Nucleus accumbens (tissue), 56 donors: ENCODE results near the gene RBPMS2.
"Not testable (repeated sequence)": the region's sequence is repeated elsewhere in the genome, so short reads cannot be mapped to it uniquely, and the experiment has no call there.

Source experiments
- DNase-seq, 56 donors: peaks; one replicate each; lab custom pipeline; 2025; lab: John Stamatoyannopoulos, UW

RBPMS2 gene

DNA sequence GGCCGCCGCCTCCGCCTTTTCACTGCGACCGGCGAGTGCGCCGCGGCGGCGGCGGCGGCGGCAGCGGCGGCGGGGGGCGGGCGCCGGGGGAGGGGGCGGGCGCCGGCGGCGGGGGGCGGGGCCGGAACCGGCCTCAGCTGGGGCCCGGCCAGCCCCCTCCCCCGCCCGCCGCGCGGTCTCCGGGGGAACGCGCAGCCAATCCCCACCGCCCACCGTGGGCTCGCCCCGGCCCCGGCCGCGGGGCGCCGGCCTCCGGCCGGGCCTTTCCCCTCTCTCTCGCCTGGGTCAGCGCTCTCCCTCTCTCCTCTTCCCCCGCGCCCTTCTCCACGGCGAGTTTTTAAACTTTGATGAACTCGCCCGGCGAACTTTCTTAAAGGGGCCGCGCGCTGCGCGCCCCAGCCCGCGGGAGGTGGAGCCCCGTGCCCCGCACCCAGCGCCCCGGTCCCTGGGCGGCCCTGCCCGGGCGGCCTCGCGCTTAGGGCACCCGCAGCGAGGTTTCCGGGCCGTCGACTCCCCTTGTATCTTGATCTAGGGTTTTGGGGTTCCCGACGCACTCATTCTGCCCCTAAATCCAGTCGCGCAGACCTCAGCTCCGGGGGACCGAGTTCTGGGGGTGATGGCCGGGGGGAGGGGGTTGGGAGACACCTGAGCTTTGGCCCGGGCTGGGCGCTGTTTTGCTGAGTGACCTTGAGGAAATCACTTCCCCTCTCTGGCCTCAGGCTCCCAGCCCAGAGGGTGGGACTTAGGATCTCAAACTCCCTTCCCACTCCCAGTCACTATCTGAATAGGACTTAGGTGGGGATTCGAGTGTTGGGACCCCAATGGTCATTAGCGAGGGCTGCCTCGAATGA, at the start of gene RBPMS2:
Gene RBPMS2, minus strand, starts transcription at position 39 of the 851 bp plus-strand sequence. CDS start 270 bp downstream, outside the sequence.
- DNase-seq: peak in 2 of 56 donors; percentile 5 to 8

- DNase-seq: no peak
These were observed 49.6 kb upstream of the RBPMS2 start for GRCh38 chr15:64824929-64825430.

- DNase-seq: no peak
These were observed 41.1 kb upstream of the RBPMS2 start for GRCh38 chr15:64816452-64816851.

- not testable (repeated sequence) for DNase-seq
These were observed 39.6 kb upstream of the RBPMS2 start for GRCh38 chr15:64814965-64815364.

DNA sequence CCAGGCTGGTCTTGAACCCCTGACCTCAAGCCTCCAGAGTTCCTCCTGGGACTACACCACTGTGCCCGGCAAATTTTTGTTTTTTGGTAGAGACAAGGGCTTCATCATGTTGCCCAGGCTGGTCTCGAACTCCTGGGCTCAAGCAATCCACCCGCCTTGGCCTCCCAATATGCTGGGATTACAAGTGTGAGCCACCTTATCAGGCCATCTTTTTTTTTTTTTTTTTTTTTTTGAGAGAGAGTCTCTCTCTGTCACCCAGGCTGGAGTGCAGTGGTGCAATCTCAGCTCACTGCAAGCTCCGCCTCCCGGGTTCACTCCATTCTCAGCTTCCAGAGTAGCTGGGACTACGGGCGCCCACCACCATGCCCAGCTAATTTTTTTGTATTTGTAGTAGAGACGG, 38.9 kb upstream of the RBPMS2 start:
- not testable (repeated sequence) for DNase-seq

DNA sequence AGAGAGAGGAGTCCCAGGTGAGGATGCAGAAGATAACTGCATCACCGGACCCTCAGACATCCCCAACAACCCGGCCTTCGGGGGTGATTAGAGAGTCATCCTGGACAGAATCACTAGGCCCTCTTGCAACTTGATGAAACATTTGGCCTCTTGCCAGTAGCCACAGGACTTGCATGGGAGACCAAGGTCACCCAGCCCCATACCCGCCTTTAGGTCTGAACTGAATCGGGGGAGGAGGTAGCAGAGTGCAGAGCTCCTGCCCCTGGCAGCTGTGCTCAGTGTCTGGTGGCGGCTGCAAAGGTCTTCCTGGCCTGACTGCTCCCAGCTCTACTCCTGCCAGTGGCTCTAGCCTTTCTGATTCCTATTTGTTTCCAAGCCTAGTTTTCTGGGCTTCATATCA, 37.7 kb upstream of the RBPMS2 start:
- no peak for DNase-seq

DNA sequence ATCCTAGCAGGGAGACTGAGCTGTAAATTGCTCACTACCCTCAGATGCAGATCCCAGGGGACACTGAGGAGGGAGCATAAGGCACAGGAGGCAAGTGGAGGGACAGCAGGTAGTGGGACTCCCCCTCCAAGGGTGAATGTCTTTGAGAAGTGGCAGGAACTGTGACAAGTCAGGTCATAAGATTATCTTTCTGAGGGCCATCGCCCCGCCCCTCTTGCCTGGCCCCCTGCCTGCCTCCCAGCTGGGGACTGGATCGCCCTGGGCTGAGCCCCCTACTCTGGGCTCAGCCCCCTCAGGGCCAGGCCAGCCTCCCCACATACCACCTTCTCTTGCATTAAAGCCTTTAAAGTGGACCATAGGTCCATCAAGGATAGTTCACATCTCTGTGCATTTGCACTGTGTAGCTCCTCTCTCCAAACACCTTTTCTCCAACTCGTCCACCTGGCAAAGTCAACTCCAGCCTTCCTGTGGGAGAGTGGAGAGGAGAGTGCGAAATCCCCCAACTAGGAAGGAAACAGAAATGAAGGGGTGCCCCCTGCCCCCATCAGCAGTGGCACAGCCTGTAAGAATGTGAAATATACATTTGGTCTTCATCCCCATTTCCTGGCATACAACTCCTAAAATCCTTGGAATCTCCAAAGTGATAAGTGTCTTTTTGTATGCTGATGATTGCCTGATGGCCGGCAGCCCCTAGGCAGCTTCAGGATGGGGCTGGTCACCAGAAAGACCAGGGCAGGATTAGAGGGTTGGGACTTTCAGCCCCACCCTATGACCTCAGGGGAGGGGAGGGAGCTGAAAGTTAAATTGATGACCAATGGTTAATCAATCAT, 35.3 kb upstream of the RBPMS2 start:
- no peak for DNase-seq

- peak in 50 of 56 donors; percentile 7 to 87 (median 49) for DNase-seq
These were observed 34.5 kb upstream of the RBPMS2 start for GRCh38 chr15:64809649-64810496.

GRCh38 chr15:64808785-64809453, 33.5 kb upstream of the RBPMS2 start:
- no peak for DNase-seq

DNA sequence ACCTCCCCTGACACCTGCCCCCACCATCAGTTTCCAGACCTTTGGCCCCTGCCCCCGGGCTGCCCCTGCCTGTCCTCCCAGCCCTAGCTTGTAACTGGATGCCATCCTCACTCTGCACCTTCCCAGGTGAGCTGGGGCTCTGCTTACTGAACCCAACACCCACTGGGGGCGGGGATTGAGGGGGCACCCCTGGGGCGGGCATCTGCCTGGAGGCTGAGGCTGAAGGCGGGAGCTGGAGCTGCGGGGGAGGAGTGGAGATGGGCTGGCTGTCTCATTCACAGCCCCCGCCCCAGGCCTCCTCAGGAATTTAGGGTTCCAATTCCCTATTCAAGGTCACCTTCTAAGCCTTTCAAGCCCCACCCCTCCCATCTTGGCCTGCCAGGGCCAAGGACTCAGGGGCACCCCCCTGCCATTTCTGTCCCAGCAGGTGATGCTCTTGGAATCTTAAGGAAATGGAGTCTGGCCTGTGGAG, 32.4 kb upstream of the RBPMS2 start:
- DNase-seq: no peak

- DNase-seq: no peak
These were observed 31.8 kb upstream of the RBPMS2 start for GRCh38 chr15:64807051-64807749.

DNA sequence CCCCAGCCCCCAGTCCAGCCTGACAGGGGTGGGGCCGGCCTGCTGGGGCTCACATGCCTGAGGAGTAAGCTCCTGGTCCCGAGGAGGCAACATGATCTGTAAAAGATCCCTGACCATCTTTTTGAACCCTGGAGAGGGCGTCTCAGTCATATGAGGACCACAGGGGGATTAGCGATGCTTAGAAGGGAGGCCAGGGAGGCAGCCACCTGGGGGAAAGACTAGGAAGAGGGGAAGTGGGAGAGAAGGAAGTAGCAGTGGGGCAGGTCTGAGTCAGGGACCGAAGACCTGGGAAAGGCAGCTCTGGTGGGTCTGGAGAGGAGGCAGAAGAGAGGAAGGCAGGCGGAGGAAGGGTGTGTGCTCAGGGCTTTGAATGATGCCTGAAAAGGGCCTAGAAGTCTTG, 31.1 kb upstream of the RBPMS2 start:
- no peak for DNase-seq

- DNase-seq: no peak
These were observed 29.2 kb upstream of the RBPMS2 start for GRCh38 chr15:64804619-64805018.

DNA sequence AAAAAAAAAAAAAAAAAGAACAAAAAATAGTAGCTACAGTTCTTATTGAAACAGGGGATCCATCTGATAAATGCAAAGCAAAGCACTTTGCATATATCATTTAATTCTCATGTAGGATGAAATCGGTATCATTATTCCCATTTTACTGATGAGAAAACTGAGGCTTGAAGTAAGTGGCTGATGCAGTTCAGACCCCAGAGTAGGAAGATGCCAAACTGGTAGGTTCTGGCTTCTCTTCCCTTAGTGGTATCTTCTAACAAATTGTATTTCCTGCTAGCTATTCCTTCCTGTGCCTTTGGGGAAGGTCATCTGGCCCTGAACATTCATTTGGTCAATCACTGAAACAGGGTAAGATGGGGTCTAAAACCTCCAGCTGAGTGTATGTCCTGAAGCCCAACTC, 28.1 kb upstream of the RBPMS2 start:
- DNase-seq: no peak

DNA sequence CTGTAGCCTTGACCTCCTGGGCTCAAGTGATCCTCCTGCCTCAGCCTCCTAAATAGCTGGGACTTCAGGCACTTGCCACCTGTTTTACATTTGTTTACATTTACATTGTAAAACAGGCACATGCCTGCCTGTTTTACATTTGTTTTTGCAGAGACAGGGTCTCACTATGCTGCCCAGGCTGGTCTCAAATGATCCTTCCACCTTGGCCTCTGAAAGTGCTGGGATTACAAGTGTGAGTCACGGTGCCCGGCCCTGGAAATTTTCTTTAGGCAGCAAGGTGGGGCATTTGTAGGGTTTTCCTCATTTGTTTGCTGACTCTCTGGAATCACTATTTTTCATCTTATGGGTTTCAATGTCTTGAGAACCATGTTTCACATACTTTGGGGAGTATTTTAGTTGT, 25.1 kb upstream of the RBPMS2 start:
- no peak for DNase-seq

DNA sequence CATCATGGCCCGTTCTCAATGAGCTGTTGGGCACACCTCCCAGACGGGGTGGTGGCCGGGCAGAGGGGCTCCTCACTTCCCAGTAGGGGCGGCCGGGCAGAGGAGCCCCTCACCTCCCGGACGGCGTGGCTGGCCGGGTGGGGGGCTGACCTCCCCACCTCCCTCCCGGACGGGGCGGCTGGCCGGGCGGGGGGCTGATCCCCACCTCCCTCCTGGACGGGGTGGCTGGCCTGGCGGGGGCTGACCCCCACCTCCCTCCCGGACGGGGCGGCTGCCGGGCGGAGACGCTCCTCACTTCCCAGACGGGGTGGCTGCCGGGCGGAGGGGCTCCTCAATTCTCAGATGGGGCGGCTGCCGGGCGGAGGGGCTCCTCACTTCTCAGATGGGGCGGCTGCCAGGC, 23.5 kb upstream of the RBPMS2 start:
- DNase-seq: not testable (repeated sequence)

DNA sequence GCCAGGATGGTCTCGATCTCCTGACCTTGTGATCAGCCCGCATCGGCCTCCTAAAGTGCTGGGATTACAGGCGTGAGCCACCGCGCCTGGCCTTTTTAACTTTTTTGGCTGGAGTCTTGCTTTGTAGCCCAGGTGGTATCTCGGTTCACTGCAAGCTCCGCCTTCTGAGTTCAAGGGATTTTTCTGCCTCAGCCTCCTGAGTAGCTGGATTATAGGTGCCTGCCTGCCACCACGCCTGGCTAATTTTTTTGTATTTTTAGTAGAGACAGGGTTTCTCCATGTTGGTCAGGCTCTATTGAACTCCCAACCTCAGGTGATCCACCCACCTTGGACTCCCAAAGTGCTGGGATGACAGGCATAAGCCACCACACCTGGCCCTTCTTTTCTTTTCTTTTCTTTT, 20.5 kb upstream of the RBPMS2 start:
- not testable (repeated sequence) for DNase-seq

GRCh38 chr15:64795299-64795698, 19.9 kb upstream of the RBPMS2 start:
- not testable (repeated sequence) for DNase-seq

DNA sequence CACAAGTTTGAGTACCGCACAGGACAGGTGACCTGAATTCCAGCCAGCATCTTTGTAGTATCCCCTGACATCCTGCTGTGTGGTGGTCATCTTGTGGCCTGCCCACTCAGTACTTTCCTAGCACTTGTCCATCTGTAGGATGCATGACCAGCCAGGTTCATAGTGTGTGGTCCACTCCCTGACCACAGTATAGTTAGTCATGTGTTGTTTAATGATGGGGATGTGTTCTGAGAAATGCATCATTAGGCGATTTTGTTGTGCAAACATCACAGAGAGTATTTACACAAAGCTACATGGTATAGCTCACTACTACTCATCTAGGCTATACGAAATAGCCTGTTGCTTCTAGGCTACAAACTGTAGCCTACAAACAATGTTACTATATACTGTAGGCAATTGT, 16.9 kb upstream of the RBPMS2 start:
- no peak for DNase-seq
